ENCODE results near the gene REN.

REN gene

DNA sequence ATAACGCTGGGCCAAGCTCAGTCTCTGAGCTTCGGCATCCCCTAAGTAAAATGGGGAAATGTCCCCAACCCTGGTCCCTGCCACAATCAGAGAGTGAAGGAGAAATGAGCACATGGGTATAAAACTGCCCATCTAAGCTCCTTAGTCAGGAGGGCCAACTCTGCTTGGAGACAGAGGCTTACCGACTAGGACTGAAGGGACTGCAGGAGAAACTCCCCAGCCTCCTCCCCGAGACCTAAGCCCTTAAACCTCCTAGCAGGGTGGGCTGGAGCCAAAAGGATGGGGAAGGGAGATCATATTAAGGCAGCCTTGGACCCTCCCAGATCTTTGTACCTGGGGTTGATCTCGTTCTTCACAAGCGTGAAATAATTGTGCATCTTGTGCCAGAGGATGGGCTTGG, 19.8 kb downstream of the REN start:
- TF ChIP-seq, protein P1, sequence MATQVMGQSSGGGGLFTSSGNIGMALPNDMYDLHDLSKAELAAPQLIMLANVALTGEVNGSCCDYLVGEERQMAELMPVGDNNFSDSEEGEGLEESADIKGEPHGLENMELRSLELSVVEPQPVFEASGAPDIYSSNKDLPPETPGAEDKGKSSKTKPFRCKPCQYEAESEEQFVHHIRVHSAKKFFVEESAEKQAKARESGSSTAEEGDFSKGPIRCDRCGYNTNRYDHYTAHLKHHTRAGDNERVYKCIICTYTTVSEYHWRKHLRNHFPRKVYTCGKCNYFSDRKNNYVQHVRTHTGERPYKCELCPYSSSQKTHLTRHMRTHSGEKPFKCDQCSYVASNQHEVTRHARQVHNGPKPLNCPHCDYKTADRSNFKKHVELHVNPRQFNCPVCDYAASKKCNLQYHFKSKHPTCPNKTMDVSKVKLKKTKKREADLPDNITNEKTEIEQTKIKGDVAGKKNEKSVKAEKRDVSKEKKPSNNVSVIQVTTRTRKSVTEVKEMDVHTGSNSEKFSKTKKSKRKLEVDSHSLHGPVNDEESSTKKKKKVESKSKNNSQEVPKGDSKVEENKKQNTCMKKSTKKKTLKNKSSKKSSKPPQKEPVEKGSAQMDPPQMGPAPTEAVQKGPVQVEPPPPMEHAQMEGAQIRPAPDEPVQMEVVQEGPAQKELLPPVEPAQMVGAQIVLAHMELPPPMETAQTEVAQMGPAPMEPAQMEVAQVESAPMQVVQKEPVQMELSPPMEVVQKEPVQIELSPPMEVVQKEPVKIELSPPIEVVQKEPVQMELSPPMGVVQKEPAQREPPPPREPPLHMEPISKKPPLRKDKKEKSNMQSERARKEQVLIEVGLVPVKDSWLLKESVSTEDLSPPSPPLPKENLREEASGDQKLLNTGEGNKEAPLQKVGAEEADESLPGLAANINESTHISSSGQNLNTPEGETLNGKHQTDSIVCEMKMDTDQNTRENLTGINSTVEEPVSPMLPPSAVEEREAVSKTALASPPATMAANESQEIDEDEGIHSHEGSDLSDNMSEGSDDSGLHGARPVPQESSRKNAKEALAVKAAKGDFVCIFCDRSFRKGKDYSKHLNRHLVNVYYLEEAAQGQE (IDR thresholded peaks at IDR 0.05; ENCODE audit: insufficient replicate concordance, low read depth), result no peak
- TF ChIP-seq GABPA (IDR thresholded peaks at IDR 0.05; ENCODE audit: low read depth), result no peak
- no peak for TF ChIP-seq POLR2AphosphoS5 (IDR thresholded peaks at IDR 0.05; ENCODE audit: low read depth)
- TF ChIP-seq, protein P2, sequence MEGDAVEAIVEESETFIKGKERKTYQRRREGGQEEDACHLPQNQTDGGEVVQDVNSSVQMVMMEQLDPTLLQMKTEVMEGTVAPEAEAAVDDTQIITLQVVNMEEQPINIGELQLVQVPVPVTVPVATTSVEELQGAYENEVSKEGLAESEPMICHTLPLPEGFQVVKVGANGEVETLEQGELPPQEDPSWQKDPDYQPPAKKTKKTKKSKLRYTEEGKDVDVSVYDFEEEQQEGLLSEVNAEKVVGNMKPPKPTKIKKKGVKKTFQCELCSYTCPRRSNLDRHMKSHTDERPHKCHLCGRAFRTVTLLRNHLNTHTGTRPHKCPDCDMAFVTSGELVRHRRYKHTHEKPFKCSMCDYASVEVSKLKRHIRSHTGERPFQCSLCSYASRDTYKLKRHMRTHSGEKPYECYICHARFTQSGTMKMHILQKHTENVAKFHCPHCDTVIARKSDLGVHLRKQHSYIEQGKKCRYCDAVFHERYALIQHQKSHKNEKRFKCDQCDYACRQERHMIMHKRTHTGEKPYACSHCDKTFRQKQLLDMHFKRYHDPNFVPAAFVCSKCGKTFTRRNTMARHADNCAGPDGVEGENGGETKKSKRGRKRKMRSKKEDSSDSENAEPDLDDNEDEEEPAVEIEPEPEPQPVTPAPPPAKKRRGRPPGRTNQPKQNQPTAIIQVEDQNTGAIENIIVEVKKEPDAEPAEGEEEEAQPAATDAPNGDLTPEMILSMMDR (IDR thresholded peaks at IDR 0.05; ENCODE audit: insufficient read depth, low read length), result no peak
- TF ChIP-seq SPI1 (IDR thresholded peaks at IDR 0.05; ENCODE audit: borderline replicate concordance, low read depth), result no peak
- Histone ChIP-seq H3K4me3 (replicated peaks; ENCODE audit: insufficient read depth, low read length) (no peak overlapping the region), H3K27me3 (ENCODE audit: insufficient read depth, poor library complexity, severe bottlenecking) (peaks cover 22% of the 10 kb centered on the region), H3K27ac (replicated peaks) (no peak overlapping the region)
- no peak for DNase-seq (ENCODE audit: low read depth in 1 of 2, low spot score in 1 of 2)

GRCh38 chr1:204145033-204145504, 21.1 kb downstream of the REN start:
- H3K4me3 ChIP-seq (replicated peaks; ENCODE audit: insufficient read depth, low read length), result no peak overlapping the region
- DNase-seq (ENCODE audit: low read depth in 1 of 2, low spot score in 1 of 2), result no peak
- H3K27me3 ChIP-seq (ENCODE audit: insufficient read depth, poor library complexity, severe bottlenecking), result peaks cover 11% of the 10 kb centered on the region
- H3K27ac ChIP-seq (replicated peaks), result no peak overlapping the region
- no peak for TF ChIP-seq POLR2AphosphoS5 (IDR thresholded peaks at IDR 0.05; ENCODE audit: low read depth)
- TF ChIP-seq GABPA (IDR thresholded peaks at IDR 0.05; ENCODE audit: low read depth), result no peak

DNA sequence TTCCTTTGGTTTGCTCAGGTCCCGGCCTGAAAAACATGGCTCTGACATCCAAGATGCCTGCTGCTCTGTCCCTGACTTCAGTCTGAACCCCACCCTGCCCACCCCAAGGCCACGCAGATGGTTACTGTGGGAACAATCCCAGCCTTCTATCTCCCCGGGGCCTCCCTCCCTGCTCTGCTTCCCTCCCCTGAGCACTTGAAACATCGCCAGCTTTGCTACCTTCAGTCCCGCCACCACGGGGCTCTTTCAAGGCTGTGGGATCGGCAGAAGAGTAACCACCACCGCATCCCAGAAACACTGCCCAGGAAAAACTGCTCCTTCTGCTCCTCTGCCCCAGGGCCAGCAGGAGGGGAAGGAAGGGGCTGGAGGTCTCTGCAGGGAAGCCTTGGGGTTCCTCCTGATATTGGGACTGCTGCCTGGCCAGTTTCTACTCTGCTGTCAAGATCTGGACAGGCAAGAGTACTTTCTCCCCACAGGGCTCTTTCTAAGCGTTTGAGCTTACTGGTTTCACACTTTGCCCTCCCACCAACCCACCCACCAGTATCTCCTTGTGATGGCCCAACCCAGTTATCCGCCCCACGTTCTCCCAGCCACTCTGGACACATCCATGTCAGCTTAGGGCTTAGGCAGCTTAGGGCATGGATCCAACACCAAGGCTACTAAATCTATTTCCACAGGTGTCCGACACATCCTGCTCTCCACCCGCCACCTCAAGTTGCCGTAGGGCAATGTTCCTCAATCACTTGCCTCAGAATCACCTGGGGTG, 22.7 kb downstream of the REN start:
- DNase-seq (ENCODE audit: low read depth in 1 of 2, low spot score in 1 of 2), result no peak
- Histone ChIP-seq H3K4me3 (replicated peaks; ENCODE audit: insufficient read depth, low read length) (no peak overlapping the region), H3K27ac (replicated peaks) (no peak overlapping the region), H3K27me3 (ENCODE audit: insufficient read depth, poor library complexity, severe bottlenecking) (peaks cover 10% of the 10 kb centered on the region)
- TF ChIP-seq SPI1 (IDR thresholded peaks at IDR 0.05; ENCODE audit: borderline replicate concordance, low read depth) (no peak), POLR2AphosphoS5 (IDR thresholded peaks at IDR 0.05; ENCODE audit: low read depth) (no peak), GABPA (IDR thresholded peaks at IDR 0.05; ENCODE audit: low read depth) (no peak)
- TF ChIP-seq, protein P2 (IDR thresholded peaks at IDR 0.05; ENCODE audit: insufficient read depth, low read length), result no peak
- TF ChIP-seq, protein P1 (IDR thresholded peaks at IDR 0.05; ENCODE audit: insufficient replicate concordance, low read depth), result no peak

DNA sequence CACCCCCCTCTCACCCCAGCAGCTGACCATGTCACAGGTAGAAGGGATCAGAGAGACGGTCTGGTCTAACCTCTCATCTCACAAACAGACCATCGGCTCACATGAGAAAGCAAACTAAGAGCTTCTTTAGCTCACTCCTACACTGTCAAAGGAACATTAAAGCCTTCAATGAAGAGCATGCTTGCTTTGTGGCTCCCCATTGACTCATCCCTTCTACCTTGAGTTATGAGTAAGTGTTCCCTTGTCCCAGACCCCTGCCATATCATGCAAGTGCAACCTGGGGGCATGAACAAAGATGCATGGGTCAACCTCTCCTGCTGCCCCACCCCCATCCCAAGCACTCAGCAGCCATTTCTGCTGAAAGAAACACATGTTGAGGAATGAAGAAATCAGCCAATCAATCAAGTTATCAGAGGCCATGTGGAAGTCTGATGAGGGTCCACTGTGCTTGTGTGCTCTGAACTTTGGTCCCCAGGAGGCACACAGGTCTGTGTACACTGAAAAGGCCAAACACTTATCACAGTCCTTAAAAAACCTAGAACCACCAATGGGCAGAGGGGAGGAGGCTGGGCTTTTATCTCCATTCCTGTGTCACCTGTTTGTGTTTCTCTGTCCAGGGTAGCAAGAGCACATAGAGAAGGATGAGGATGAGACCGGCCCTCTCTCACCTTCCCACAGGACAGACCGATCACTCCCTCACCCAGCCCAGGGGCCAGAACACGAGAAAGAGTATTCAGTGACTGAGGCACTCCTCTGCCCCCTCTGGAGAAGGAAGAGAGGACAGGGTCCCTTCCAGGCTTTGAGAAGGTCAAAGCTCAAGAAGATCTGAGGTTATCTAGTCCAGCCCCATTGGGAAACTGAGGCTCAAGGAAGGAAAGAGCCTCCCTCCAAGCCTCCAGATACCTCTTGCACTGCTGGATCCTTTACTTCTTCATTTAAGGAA, 23.8 kb downstream of the REN start:
- H3K27ac ChIP-seq (replicated peaks), result no peak overlapping the region
- peaks cover 10% of the 10 kb centered on the region for H3K27me3 ChIP-seq (ENCODE audit: insufficient read depth, poor library complexity, severe bottlenecking)
- no peak for TF ChIP-seq SPI1 (IDR thresholded peaks at IDR 0.05; ENCODE audit: borderline replicate concordance, low read depth)
- TF ChIP-seq, protein P2 (IDR thresholded peaks at IDR 0.05; ENCODE audit: insufficient read depth, low read length), result no peak
- no peak for TF ChIP-seq GABPA (IDR thresholded peaks at IDR 0.05; ENCODE audit: low read depth)
- no peak for TF ChIP-seq POLR2AphosphoS5 (IDR thresholded peaks at IDR 0.05; ENCODE audit: low read depth)
- TF ChIP-seq, protein P1 (IDR thresholded peaks at IDR 0.05; ENCODE audit: insufficient replicate concordance, low read depth), result no peak
- no peak overlapping the region for H3K4me3 ChIP-seq (replicated peaks; ENCODE audit: insufficient read depth, low read length)
- no peak for DNase-seq (ENCODE audit: low read depth in 1 of 2, low spot score in 1 of 2)

All from HL-60 (cell line).